Measurements from ENCODE around the gene CEP135.

DNA sequence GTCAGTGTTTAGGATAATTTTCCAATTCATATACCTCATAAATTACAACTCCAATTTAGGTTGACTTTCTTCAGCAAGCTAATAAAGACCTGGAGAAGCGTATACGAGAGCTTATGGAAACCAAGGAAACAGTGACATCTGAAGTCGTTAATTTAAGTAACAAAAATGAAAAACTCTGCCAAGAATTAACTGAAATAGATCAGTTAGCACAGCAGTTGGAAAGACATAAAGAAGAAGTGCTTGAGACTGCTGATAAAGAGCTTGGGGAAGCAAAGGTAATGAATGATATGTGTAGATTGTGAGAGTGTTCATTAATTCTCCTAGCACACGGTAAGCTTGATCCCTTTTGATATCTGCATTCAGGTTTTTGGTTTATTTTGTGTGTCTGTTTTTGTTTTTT lies 16.8 kb downstream of the CEP135 start:
- TF ChIP-seq, protein P1, sequence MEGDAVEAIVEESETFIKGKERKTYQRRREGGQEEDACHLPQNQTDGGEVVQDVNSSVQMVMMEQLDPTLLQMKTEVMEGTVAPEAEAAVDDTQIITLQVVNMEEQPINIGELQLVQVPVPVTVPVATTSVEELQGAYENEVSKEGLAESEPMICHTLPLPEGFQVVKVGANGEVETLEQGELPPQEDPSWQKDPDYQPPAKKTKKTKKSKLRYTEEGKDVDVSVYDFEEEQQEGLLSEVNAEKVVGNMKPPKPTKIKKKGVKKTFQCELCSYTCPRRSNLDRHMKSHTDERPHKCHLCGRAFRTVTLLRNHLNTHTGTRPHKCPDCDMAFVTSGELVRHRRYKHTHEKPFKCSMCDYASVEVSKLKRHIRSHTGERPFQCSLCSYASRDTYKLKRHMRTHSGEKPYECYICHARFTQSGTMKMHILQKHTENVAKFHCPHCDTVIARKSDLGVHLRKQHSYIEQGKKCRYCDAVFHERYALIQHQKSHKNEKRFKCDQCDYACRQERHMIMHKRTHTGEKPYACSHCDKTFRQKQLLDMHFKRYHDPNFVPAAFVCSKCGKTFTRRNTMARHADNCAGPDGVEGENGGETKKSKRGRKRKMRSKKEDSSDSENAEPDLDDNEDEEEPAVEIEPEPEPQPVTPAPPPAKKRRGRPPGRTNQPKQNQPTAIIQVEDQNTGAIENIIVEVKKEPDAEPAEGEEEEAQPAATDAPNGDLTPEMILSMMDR (IDR thresholded peaks at IDR 0.05; ENCODE audit: borderline replicate concordance, extremely low read depth, low read length, poor library complexity, severe bottlenecking) = no peak
- TF ChIP-seq EZH2 (IDR thresholded peaks at IDR 0.05; ENCODE audit: borderline replicate concordance, low read depth, low read length, severe bottlenecking) = no peak
